22Rv1 (cell line): ENCODE measurements around the gene PLCB1.

Source experiments
- ZFX ChIP-seq: fragments of 450-650 bp; IDR thresholded peaks from 2 replicates; pipeline ENCODE4 v1.6.1; 2017; ENCODE audit warnings: antibody characterized with exemption, borderline replicate concordance
- TF ChIP-seq, protein P1 (sequence below): fragments of 450-650 bp; IDR thresholded peaks from 2 replicates; pipeline ENCODE4 v1.5.1; 2017; ENCODE audit warnings: mild to moderate bottlenecking

DNA sequence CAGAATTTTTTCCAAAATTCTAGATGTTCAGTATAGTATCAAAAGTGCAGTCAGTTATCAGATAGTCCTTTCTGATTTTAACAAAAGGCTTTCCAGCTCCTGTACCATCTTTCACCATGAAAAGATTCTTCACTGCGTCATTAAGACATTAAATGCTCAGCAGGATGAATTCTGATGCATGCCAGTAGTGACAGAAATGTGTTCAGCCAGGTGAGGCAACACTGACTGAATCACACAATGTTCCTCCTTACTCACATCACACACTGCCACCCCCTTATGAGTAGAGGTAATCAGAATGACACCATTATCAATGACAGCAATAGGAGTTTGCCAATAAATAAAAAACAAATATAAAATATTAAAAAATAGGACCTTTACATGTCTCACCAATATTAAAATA lies 510.2 kb downstream of the PLCB1 start:
- TF ChIP-seq, protein P1, sequence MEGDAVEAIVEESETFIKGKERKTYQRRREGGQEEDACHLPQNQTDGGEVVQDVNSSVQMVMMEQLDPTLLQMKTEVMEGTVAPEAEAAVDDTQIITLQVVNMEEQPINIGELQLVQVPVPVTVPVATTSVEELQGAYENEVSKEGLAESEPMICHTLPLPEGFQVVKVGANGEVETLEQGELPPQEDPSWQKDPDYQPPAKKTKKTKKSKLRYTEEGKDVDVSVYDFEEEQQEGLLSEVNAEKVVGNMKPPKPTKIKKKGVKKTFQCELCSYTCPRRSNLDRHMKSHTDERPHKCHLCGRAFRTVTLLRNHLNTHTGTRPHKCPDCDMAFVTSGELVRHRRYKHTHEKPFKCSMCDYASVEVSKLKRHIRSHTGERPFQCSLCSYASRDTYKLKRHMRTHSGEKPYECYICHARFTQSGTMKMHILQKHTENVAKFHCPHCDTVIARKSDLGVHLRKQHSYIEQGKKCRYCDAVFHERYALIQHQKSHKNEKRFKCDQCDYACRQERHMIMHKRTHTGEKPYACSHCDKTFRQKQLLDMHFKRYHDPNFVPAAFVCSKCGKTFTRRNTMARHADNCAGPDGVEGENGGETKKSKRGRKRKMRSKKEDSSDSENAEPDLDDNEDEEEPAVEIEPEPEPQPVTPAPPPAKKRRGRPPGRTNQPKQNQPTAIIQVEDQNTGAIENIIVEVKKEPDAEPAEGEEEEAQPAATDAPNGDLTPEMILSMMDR: no peak
- no peak for TF ChIP-seq ZFX
